ENCODE results near the gene KNL1.

Gene KNL1

GRCh38 chr15:40597024-40597423, 3.0 kb downstream of the KNL1 start:
- no peaks in the 10 kb centered on the region for H3K27me3 Mint-ChIP-seq
- no peak overlapping the region for H3K27ac Mint-ChIP-seq
- H3K4me3 Mint-ChIP-seq: no peak overlapping the region
- H3K4me1 Mint-ChIP-seq (ENCODE audit: low read depth): peaks cover 6% of the 10 kb centered on the region
- intact Hi-C loops (cut with micrococcal nuclease): no loop called here
- peaks cover 11% of the 10 kb centered on the region for H3K36me3 Mint-ChIP-seq (ENCODE audit: low read depth)
- H3K9me3 Mint-ChIP-seq: no peaks in the 10 kb centered on the region

- Mint-ChIP-seq H3K4me3 (no peak overlapping the region), H3K36me3 (ENCODE audit: low read depth) (peaks cover 11% of the 10 kb centered on the region), H3K27ac (no peak overlapping the region), H3K9me3 (no peaks in the 10 kb centered on the region), H3K4me1 (ENCODE audit: low read depth) (peaks cover 6% of the 10 kb centered on the region), H3K27me3 (no peaks in the 10 kb centered on the region)
- intact Hi-C loops (cut with micrococcal nuclease): no loop called here
Measured at GRCh38 chr15:40598126-40598525, 4.1 kb downstream of the KNL1 start.

GRCh38 chr15:40598672-40599071, 4.6 kb downstream of the KNL1 start:
- H3K36me3 Mint-ChIP-seq (ENCODE audit: low read depth): peaks cover 10% of the 10 kb centered on the region
- intact Hi-C loops (cut with micrococcal nuclease): no loop called here

GRCh38 chr15:40600956-40601355, 6.9 kb downstream of the KNL1 start:
- no peak overlapping the region for H3K27ac Mint-ChIP-seq
- H3K4me1 Mint-ChIP-seq (ENCODE audit: low read depth): no peaks in the 10 kb centered on the region
- intact Hi-C loops (cut with micrococcal nuclease): no loop called here
- no peaks in the 10 kb centered on the region for H3K36me3 Mint-ChIP-seq (ENCODE audit: low read depth)
- H3K9me3 Mint-ChIP-seq: no peaks in the 10 kb centered on the region
- no peaks in the 10 kb centered on the region for H3K27me3 Mint-ChIP-seq
- H3K4me3 Mint-ChIP-seq: no peak overlapping the region

More at GRCh38 chr15:40598672-40599071, 4.6 kb downstream of the KNL1 start:
- H3K27me3 Mint-ChIP-seq: no peaks in the 10 kb centered on the region
- H3K9me3 Mint-ChIP-seq: no peaks in the 10 kb centered on the region
- no peak overlapping the region for H3K4me3 Mint-ChIP-seq
- H3K4me1 Mint-ChIP-seq (ENCODE audit: low read depth): peaks cover 6% of the 10 kb centered on the region
- H3K27ac Mint-ChIP-seq: no peak overlapping the region

- Mint-ChIP-seq H3K9me3 (no peaks in the 10 kb centered on the region), H3K27ac (no peak overlapping the region), H3K27me3 (no peaks in the 10 kb centered on the region), H3K4me3 (no peak overlapping the region), H3K36me3 (ENCODE audit: low read depth) (no peaks in the 10 kb centered on the region), H3K4me1 (ENCODE audit: low read depth) (no peaks in the 10 kb centered on the region)
- intact Hi-C loops (cut with micrococcal nuclease): no loop called here
Measured at GRCh38 chr15:40603935-40604334, 9.9 kb downstream of the KNL1 start.

- no peaks in the 10 kb centered on the region for H3K36me3 Mint-ChIP-seq (ENCODE audit: low read depth)
- no peaks in the 10 kb centered on the region for H3K4me1 Mint-ChIP-seq (ENCODE audit: low read depth)
- no peak overlapping the region for H3K27ac Mint-ChIP-seq
- H3K9me3 Mint-ChIP-seq: no peaks in the 10 kb centered on the region
- intact Hi-C loops (cut with micrococcal nuclease): no loop called here
- H3K4me3 Mint-ChIP-seq: no peak overlapping the region
- no peaks in the 10 kb centered on the region for H3K27me3 Mint-ChIP-seq
Measured at GRCh38 chr15:40613080-40613479, 19.0 kb downstream of the KNL1 start.

GRCh38 chr15:40618023-40618422, 24.0 kb downstream of the KNL1 start:
- Mint-ChIP-seq H3K4me3 (no peak overlapping the region), H3K9me3 (no peaks in the 10 kb centered on the region), H3K4me1 (ENCODE audit: low read depth) (no peaks in the 10 kb centered on the region), H3K27me3 (no peaks in the 10 kb centered on the region), H3K27ac (no peak overlapping the region), H3K36me3 (ENCODE audit: low read depth) (no peaks in the 10 kb centered on the region)
- intact Hi-C loops (cut with micrococcal nuclease): no loop called here

GRCh38 chr15:40618906-40619305, 24.9 kb downstream of the KNL1 start:
- Mint-ChIP-seq H3K36me3 (ENCODE audit: low read depth) (no peaks in the 10 kb centered on the region), H3K4me1 (ENCODE audit: low read depth) (no peaks in the 10 kb centered on the region), H3K4me3 (no peak overlapping the region), H3K9me3 (no peaks in the 10 kb centered on the region), H3K27ac (no peak overlapping the region), H3K27me3 (no peaks in the 10 kb centered on the region)
- intact Hi-C loops (cut with micrococcal nuclease): no loop called here

- no peak overlapping the region for H3K4me3 Mint-ChIP-seq
- H3K27ac Mint-ChIP-seq: no peak overlapping the region
- no peaks in the 10 kb centered on the region for H3K36me3 Mint-ChIP-seq (ENCODE audit: low read depth)
- no peaks in the 10 kb centered on the region for H3K9me3 Mint-ChIP-seq
- no peaks in the 10 kb centered on the region for H3K4me1 Mint-ChIP-seq (ENCODE audit: low read depth)
- intact Hi-C loops (cut with micrococcal nuclease): no loop called here
- H3K27me3 Mint-ChIP-seq: no peaks in the 10 kb centered on the region
Measured at GRCh38 chr15:40623361-40623760, 29.3 kb downstream of the KNL1 start.

GRCh38 chr15:40630313-40630712, 36.3 kb downstream of the KNL1 start:
- Mint-ChIP-seq H3K27me3 (no peaks in the 10 kb centered on the region), H3K27ac (no peak overlapping the region), H3K36me3 (ENCODE audit: low read depth) (peaks cover 5% of the 10 kb centered on the region), H3K9me3 (no peaks in the 10 kb centered on the region), H3K4me3 (no peak overlapping the region), H3K4me1 (ENCODE audit: low read depth) (no peaks in the 10 kb centered on the region)
- intact Hi-C loops (cut with micrococcal nuclease): no loop called here

GRCh38 chr15:40633178-40633577, 39.1 kb downstream of the KNL1 start:
- Mint-ChIP-seq H3K27me3 (no peaks in the 10 kb centered on the region), H3K4me3 (no peak overlapping the region), H3K4me1 (ENCODE audit: low read depth) (no peaks in the 10 kb centered on the region), H3K9me3 (no peaks in the 10 kb centered on the region), H3K36me3 (ENCODE audit: low read depth) (peaks cover 5% of the 10 kb centered on the region), H3K27ac (no peak overlapping the region)
- intact Hi-C loops (cut with micrococcal nuclease): no loop called here

- Mint-ChIP-seq H3K27ac (no peak overlapping the region), H3K36me3 (ENCODE audit: low read depth) (peaks cover 11% of the 10 kb centered on the region), H3K4me3 (no peak overlapping the region), H3K9me3 (no peaks in the 10 kb centered on the region), H3K4me1 (ENCODE audit: low read depth) (no peaks in the 10 kb centered on the region), H3K27me3 (no peaks in the 10 kb centered on the region)
- intact Hi-C loops (cut with micrococcal nuclease): no loop called here
Measured at GRCh38 chr15:40637221-40637745, 43.2 kb downstream of the KNL1 start.

GRCh38 chr15:40639677-40640076, 45.6 kb downstream of the KNL1 start:
- Mint-ChIP-seq H3K27ac (no peak overlapping the region), H3K27me3 (no peaks in the 10 kb centered on the region), H3K9me3 (no peaks in the 10 kb centered on the region), H3K4me1 (ENCODE audit: low read depth) (no peaks in the 10 kb centered on the region), H3K36me3 (ENCODE audit: low read depth) (peaks cover 9% of the 10 kb centered on the region), H3K4me3 (no peak overlapping the region)
- intact Hi-C loops (cut with micrococcal nuclease): no loop called here

GRCh38 chr15:40647523-40647922, 53.5 kb downstream of the KNL1 start:
- no peaks in the 10 kb centered on the region for H3K4me1 Mint-ChIP-seq (ENCODE audit: low read depth)
- no peaks in the 10 kb centered on the region for H3K27me3 Mint-ChIP-seq
- peaks cover 6% of the 10 kb centered on the region for H3K36me3 Mint-ChIP-seq (ENCODE audit: low read depth)
- H3K4me3 Mint-ChIP-seq: no peak overlapping the region
- H3K27ac Mint-ChIP-seq: no peak overlapping the region
- intact Hi-C loops (cut with micrococcal nuclease): no loop called here
- H3K9me3 Mint-ChIP-seq: no peaks in the 10 kb centered on the region

- H3K27me3 Mint-ChIP-seq: no peaks in the 10 kb centered on the region
- H3K4me3 Mint-ChIP-seq: no peak overlapping the region
Measured at GRCh38 chr15:40650479-40650878, 56.4 kb downstream of the KNL1 start.

More at GRCh38 chr15:40650479-40650878, 56.4 kb downstream of the KNL1 start:
- Mint-ChIP-seq H3K27ac (no peak overlapping the region), H3K4me1 (ENCODE audit: low read depth) (no peaks in the 10 kb centered on the region), H3K9me3 (no peaks in the 10 kb centered on the region), H3K36me3 (ENCODE audit: low read depth) (peaks cover 6% of the 10 kb centered on the region)
- intact Hi-C loops (cut with micrococcal nuclease): no loop called here

All from dendritic cell treated with granulocyte-macrophage colony-stimulating factor and Interleukin-4, amounts not matched to agents 40 ng/mL and 50 ng/mL, for 4 days (primary cell).